ENCODE results near the gene GBF1. TPM values are rescaled to one million over a fixed set of nuclear protein-coding genes. Genes with fewer than 3 reads are reported as not detected.

GBF1 gene
- total RNA-seq, 1 donor from 2014 or later = 59.9 TPM

DNA sequence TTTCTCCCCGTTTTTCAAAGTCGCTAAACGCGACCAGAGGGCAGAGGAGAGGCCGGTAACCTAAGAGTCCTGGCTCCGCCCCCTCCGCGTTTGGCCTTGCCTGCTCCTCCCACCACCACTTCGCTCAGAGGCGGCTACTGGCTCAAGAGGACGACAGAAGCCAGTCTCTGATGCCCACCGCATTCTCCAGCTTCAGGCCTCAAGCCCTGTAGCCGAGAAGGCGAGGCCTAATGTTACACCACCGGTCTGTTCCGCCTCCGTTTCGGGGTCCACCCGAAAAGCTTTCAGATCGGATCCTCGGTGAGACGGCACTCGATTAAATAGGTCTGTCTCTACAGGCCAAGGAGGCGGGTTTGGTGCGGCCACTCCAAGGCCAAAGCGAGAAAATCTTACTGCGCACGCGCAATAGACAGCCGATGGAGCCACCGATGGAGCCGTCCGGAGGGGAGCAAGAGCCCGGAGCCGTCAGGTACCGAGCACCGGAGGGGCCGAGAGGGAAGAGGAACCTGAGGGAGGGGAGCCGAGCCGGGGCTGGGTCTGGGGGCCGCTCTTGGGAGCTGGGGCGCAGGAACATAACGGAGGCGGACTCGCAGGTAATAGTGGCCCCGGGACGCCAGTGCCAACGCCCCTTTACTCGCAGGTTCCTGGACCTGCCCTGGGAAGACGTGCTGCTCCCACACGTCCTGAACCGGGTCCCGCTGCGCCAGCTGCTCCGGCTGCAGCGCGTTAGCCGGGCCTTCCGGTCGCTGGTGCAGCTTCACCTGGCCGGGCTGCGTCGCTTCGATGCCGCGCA, 175.6 kb downstream of the GBF1 start, which contains the start of gene FBXL15:
Gene FBXL15, plus strand, starts transcription at position 123 of the 793 bp plus-strand sequence. Its CDS starts 294 bp downstream, at position 417.
- H3K4me3 Mint-ChIP-seq (ENCODE audit: unreplicated experiment) = peak within 1 kb of the TSS; percentile 96
- no peak for TF ChIP-seq CTCF (IDR thresholded peaks at IDR 0.05)

DNA sequence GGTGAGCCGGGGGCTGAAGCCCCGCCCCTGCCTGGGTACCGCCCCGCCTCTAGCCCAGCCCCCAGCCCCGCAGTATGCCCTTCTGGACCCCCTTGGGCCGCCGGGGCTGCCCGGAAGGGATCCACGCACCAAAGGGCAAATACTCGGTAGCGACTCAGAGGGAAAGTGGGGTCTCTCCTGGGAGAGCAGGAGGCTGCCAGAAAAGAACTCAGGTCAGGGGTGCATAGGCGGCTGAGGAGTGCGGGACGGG, 176.1 kb downstream of the GBF1 start:
- no peak for DNase-seq (ENCODE audit: extremely low spot score, unreplicated experiment)
- Mint-ChIP-seq H3K4me1 (ENCODE audit: unreplicated experiment) (peaks cover 33% of the 10 kb centered on the region), H3K4me3 (ENCODE audit: unreplicated experiment) (peak overlapping the region; percentile 96), H3K27ac (ENCODE audit: unreplicated experiment) (no peak overlapping the region), H3K36me3 (ENCODE audit: unreplicated experiment) (peaks cover 1% of the 10 kb centered on the region), H3K9me3 (ENCODE audit: unreplicated experiment) (no peaks in the 10 kb centered on the region), H3K27me3 (ENCODE audit: unreplicated experiment) (peaks cover 14% of the 10 kb centered on the region)
- TF ChIP-seq CTCF (IDR thresholded peaks at IDR 0.05) = no peak

More for the DNA sequence above, 175.6 kb downstream of the GBF1 start, which contains the start of gene FBXL15:
- H3K27ac Mint-ChIP-seq (ENCODE audit: unreplicated experiment) = peak within 1 kb of the TSS; percentile 99
- no peaks in the 10 kb centered on the region for H3K36me3 Mint-ChIP-seq (ENCODE audit: unreplicated experiment)
- DNase-seq (ENCODE audit: extremely low spot score, unreplicated experiment) = peak; percentile 99
- peaks cover 33% of the 10 kb centered on the region for H3K4me1 Mint-ChIP-seq (ENCODE audit: unreplicated experiment)
- no peaks in the 10 kb centered on the region for H3K9me3 Mint-ChIP-seq (ENCODE audit: unreplicated experiment)
- peaks cover 16% of the 10 kb centered on the region for H3K27me3 Mint-ChIP-seq (ENCODE audit: unreplicated experiment)

DNA sequence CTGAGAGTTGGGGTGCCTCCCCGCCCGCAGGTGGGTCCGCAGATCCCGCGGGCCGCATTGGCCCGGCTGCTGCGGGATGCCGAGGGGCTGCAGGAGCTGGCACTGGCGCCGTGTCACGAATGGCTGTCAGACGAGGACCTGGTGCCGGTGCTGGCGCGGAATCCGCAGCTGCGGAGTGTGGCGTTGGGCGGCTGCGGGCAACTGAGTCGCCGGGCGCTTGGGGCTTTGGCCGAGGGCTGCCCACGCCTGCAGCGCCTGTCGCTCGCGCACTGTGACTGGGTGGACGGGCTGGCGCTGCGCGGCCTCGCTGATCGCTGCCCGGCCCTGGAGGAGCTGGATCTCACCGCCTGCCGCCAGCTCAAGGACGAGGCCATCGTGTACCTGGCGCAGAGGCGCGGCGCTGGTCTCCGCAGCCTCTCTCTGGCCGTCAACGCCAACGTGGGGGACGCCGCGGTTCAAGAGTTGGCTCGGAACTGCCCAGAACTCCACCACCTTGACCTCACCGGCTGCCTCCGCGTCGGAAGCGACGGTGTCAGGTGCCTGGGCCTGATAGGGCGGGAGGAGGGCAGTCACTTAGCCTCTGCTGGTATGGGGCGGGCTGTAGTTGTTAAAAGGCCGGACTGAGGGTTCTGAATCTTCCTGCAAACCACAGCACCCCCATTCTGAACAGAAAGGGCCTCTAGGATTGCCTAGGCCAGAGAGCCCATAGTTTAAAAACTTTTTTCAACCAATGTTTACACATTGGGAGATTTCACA, 176.6 kb downstream of the GBF1 start:
- no peak for TF ChIP-seq CTCF (IDR thresholded peaks at IDR 0.05)
- peaks cover 33% of the 10 kb centered on the region for H3K4me1 Mint-ChIP-seq (ENCODE audit: unreplicated experiment)
- DNase-seq (ENCODE audit: extremely low spot score, unreplicated experiment) = no peak
- peak overlapping the region; percentile 96 for H3K4me3 Mint-ChIP-seq (ENCODE audit: unreplicated experiment)
- peak overlapping the region; percentile 31 for H3K27ac Mint-ChIP-seq (ENCODE audit: unreplicated experiment)
- H3K9me3 Mint-ChIP-seq (ENCODE audit: unreplicated experiment) = no peaks in the 10 kb centered on the region
- peaks cover 13% of the 10 kb centered on the region for H3K27me3 Mint-ChIP-seq (ENCODE audit: unreplicated experiment)
- peaks cover 1% of the 10 kb centered on the region for H3K36me3 Mint-ChIP-seq (ENCODE audit: unreplicated experiment)

GRCh38 chr10:102422545-102423129, 177.3 kb downstream of the GBF1 start:
- DNase-seq (ENCODE audit: extremely low spot score, unreplicated experiment) = peak; percentile 88
- Mint-ChIP-seq H3K4me3 (ENCODE audit: unreplicated experiment) (peak overlapping the region; percentile 96), H3K27me3 (ENCODE audit: unreplicated experiment) (peaks cover 7% of the 10 kb centered on the region), H3K36me3 (ENCODE audit: unreplicated experiment) (peaks cover 1% of the 10 kb centered on the region), H3K9me3 (ENCODE audit: unreplicated experiment) (no peaks in the 10 kb centered on the region), H3K27ac (ENCODE audit: unreplicated experiment) (peak overlapping the region; percentile 31), H3K4me1 (ENCODE audit: unreplicated experiment) (peaks cover 33% of the 10 kb centered on the region)
- peak; percentile 79 for TF ChIP-seq CTCF (IDR thresholded peaks at IDR 0.05)

All from osteocyte (in vitro differentiated cells).